ENCODE measurements around the gene AASS. TPM values are rescaled to one million over a fixed set of nuclear protein-coding genes. Genes with fewer than 3 reads are reported as not detected.

The AASS gene
- polyA plus RNA-seq, 1 donor from 2014 or later: 0.68 TPM

DNA sequence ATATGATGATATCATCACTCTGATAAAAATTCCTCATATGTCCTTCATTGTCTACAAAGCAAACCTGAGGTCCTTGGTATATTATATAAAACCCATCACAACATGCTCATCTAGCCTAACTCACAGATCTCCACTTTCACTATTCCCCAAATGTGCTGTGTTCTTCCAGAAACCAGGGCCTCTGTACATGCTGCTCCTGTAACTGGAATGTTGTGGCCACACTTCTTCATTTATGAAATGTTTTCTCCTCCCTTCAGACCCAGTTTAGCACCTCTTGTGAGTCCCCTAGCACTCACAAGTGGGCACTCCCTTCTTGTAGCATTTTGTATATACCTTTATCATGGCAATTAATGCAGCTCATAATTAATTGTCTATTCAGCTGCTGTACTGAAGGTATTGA is 61.9 kb downstream of the AASS start:
- no peaks in the 10 kb centered on the region for H3K27me3 Mint-ChIP-seq
- H3K36me3 Mint-ChIP-seq: peaks cover 13% of the 10 kb centered on the region
- H3K4me3 Mint-ChIP-seq: no peak overlapping the region
- H3K4me1 Mint-ChIP-seq: peaks cover 0 to 3% (median 0%) of the 10 kb centered on the region in 3 donors
- no peak overlapping the region for H3K27ac Mint-ChIP-seq
- H3K9me3 Mint-ChIP-seq: peaks cover 0 to 2% (median 1%) of the 10 kb centered on the region in 3 donors

DNA sequence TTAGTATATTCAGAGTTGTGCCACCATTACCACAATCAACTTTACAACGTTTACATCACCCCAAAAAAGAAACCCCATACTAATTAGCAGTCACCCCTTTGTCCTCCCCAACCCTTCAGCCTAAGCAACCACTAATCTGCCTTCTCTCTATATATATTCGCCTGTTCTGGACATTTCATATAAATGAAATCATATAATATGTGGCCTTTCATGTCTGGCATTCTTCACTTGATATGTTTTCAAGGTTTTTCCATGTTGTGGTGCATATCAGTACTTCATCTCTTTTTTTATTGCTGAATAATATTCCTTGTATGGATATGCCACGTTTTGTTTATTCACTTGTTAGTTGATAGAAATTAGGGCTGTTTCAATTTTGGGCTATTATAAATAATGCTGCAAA is 70.4 kb downstream of the AASS start:
- Mint-ChIP-seq H3K36me3 (peaks cover 10% of the 10 kb centered on the region), H3K9me3 (peaks cover 0 to 3% (median 0%) of the 10 kb centered on the region in 3 donors), H3K27me3 (no peaks in the 10 kb centered on the region), H3K4me1 (peaks cover 0 to 3% (median 0%) of the 10 kb centered on the region in 3 donors), H3K27ac (no peak overlapping the region), H3K4me3 (no peak overlapping the region)

DNA sequence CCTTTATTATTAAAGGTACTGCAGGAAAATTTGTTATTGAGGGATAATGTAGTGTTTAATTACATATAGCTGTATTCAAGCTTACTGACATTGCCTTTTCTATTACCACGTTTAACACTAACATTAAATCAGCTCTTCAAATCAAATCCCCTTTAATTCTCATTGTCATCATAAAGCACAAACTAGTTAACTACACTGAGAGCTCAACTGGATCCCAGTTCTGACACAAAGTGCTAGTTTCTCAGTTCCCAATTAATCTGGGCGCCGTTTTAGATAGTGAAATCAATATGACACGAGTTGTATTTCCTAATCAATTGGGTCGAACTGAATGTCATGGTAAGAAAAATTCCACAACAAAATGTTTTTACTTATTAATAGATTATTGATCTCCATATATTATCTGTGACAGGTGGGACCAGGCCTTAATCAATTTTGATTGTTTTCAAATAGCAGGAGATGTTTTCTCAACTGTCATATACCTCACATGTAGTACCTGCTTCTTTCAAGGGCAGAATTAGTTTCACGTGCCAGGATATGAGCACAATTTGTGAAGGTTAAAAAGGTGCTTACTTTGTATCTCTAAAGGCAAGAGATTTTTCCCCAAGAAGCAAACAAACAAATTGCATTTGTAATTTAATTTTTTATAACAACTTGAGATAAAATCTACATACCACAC is 71.0 kb downstream of the AASS start:
- Mint-ChIP-seq H3K9me3 (peaks cover 0 to 3% (median 0%) of the 10 kb centered on the region in 3 donors), H3K36me3 (peaks cover 6% of the 10 kb centered on the region), H3K27me3 (no peaks in the 10 kb centered on the region), H3K27ac (no peak overlapping the region), H3K4me1 (peaks cover 0 to 3% (median 0%) of the 10 kb centered on the region in 3 donors), H3K4me3 (no peak overlapping the region)

GRCh38 chr7:122072272-122072671 is 71.8 kb downstream of the AASS start:
- no peak overlapping the region for H3K27ac Mint-ChIP-seq

GRCh38 chr7:122070834-122071233 is 73.2 kb downstream of the AASS start:
- Mint-ChIP-seq H3K36me3 (peaks cover 3% of the 10 kb centered on the region), H3K9me3 (peaks cover 0 to 3% (median 0%) of the 10 kb centered on the region in 3 donors), H3K27ac (no peak overlapping the region), H3K4me1 (no peaks in the 10 kb centered on the region), H3K4me3 (no peak overlapping the region), H3K27me3 (no peaks in the 10 kb centered on the region)

More at GRCh38 chr7:122072272-122072671, 71.8 kb downstream of the AASS start:
- Mint-ChIP-seq H3K4me3 (no peak overlapping the region), H3K36me3 (peaks cover 3% of the 10 kb centered on the region), H3K4me1 (no peaks in the 10 kb centered on the region), H3K9me3 (peaks cover 0 to 3% (median 0%) of the 10 kb centered on the region in 3 donors), H3K27me3 (no peaks in the 10 kb centered on the region)

- no peak overlapping the region for H3K27ac Mint-ChIP-seq
Observed at GRCh38 chr7:122070062-122070461, 74.0 kb downstream of the AASS start.

GRCh38 chr7:122068999-122069398 is 75.0 kb downstream of the AASS start:
- Mint-ChIP-seq H3K36me3 (no peaks in the 10 kb centered on the region), H3K27me3 (no peaks in the 10 kb centered on the region), H3K9me3 (no peaks in the 10 kb centered on the region), H3K4me3 (no peak overlapping the region), H3K4me1 (no peaks in the 10 kb centered on the region), H3K27ac (no peak overlapping the region)

More at GRCh38 chr7:122070062-122070461, 74.0 kb downstream of the AASS start:
- no peaks in the 10 kb centered on the region for H3K36me3 Mint-ChIP-seq
- H3K9me3 Mint-ChIP-seq: no peaks in the 10 kb centered on the region
- no peak overlapping the region for H3K4me3 Mint-ChIP-seq
- no peaks in the 10 kb centered on the region for H3K27me3 Mint-ChIP-seq
- no peaks in the 10 kb centered on the region for H3K4me1 Mint-ChIP-seq

DNA sequence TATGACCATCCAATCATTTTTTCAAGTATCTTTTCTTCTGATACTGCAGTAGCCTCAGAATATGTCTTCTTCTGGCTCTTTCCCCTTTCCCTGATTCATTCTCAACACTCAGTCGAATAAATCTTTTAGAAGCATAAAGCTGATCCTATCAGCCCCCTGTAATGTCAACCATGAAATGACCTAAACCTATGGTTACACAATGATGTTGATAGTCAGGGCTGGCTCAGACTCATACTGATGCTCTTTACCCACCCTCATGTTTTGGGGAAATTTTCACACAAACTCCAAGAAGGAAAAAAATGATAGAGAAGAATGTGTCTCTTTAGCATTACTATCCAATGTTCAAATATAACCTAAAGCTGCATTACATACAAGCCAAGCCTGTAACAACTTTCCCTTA is 76.0 kb downstream of the AASS start:
- H3K36me3 Mint-ChIP-seq: no peaks in the 10 kb centered on the region
- H3K27me3 Mint-ChIP-seq: no peaks in the 10 kb centered on the region
- no peaks in the 10 kb centered on the region for H3K9me3 Mint-ChIP-seq
- H3K4me1 Mint-ChIP-seq: no peaks in the 10 kb centered on the region
- no peak overlapping the region for H3K4me3 Mint-ChIP-seq
- no peak overlapping the region for H3K27ac Mint-ChIP-seq

DNA sequence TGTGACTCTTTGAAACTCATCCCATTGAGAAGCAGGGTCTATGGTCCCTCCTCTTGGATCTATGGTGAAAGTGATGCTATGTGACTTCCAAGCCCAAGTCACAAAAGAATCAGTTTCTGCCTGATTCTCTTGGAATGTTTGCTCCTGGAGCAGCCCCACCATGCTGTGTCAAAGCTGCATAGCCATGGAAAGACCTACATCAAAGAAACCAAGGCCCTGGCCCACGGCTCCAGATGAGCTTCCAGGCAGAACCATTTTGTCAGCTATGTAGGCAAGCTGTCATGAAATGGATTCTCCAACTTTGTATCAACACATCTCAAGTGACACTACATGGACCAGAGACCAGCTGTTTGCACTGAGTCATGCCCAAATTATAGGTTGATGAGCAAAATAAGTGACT is 77.0 kb downstream of the AASS start:
- Mint-ChIP-seq H3K27me3 (no peaks in the 10 kb centered on the region), H3K4me1 (no peaks in the 10 kb centered on the region), H3K36me3 (no peaks in the 10 kb centered on the region), H3K4me3 (no peak overlapping the region), H3K27ac (no peak overlapping the region), H3K9me3 (no peaks in the 10 kb centered on the region)

GRCh38 chr7:122064971-122065370 is 79.1 kb downstream of the AASS start:
- H3K27ac Mint-ChIP-seq: peak overlapping the region in 1 of 3 donors; percentile 3
- no peaks in the 10 kb centered on the region for H3K27me3 Mint-ChIP-seq
- H3K4me3 Mint-ChIP-seq: no peak overlapping the region
- H3K4me1 Mint-ChIP-seq: no peaks in the 10 kb centered on the region
- H3K9me3 Mint-ChIP-seq: no peaks in the 10 kb centered on the region
- H3K36me3 Mint-ChIP-seq: no peaks in the 10 kb centered on the region

DNA sequence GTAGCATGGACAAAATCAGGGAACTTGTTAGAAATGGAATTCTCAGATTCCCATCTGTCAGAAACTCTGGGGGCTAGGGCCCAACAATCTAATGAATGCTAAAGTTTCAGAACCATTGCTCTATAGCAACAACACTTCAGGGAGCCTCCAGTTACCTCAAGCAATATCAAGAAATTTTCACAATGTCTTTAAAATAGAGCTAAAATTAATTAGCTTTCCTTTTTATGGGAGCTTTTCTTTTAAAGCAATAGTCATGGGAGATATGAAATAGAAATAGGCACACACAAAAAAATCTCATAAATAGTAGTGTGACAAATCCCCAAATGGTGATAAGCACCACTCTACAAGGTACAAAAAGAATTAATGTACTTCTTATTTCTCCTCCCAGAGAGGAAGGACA is 80.9 kb downstream of the AASS start:
- Mint-ChIP-seq H3K9me3 (no peaks in the 10 kb centered on the region), H3K4me3 (no peak overlapping the region), H3K4me1 (no peaks in the 10 kb centered on the region), H3K27me3 (no peaks in the 10 kb centered on the region), H3K36me3 (no peaks in the 10 kb centered on the region), H3K27ac (no peak overlapping the region)

GRCh38 chr7:122059542-122059941 is 84.5 kb downstream of the AASS start:
- H3K9me3 Mint-ChIP-seq: no peaks in the 10 kb centered on the region

GRCh38 chr7:122056977-122057376 is 87.1 kb downstream of the AASS start:
- H3K27ac Mint-ChIP-seq: no peak overlapping the region
- H3K4me3 Mint-ChIP-seq: no peak overlapping the region
- H3K36me3 Mint-ChIP-seq: peaks cover 2% of the 10 kb centered on the region
- no peaks in the 10 kb centered on the region for H3K27me3 Mint-ChIP-seq
- peaks cover 0 to 4% (median 3%) of the 10 kb centered on the region in 3 donors for H3K4me1 Mint-ChIP-seq
- H3K9me3 Mint-ChIP-seq: no peaks in the 10 kb centered on the region

More at GRCh38 chr7:122059542-122059941, 84.5 kb downstream of the AASS start:
- H3K36me3 Mint-ChIP-seq: no peaks in the 10 kb centered on the region
- H3K4me3 Mint-ChIP-seq: no peak overlapping the region
- no peak overlapping the region for H3K27ac Mint-ChIP-seq
- H3K4me1 Mint-ChIP-seq: peaks cover 0 to 4% (median 3%) of the 10 kb centered on the region in 3 donors
- no peaks in the 10 kb centered on the region for H3K27me3 Mint-ChIP-seq

DNA sequence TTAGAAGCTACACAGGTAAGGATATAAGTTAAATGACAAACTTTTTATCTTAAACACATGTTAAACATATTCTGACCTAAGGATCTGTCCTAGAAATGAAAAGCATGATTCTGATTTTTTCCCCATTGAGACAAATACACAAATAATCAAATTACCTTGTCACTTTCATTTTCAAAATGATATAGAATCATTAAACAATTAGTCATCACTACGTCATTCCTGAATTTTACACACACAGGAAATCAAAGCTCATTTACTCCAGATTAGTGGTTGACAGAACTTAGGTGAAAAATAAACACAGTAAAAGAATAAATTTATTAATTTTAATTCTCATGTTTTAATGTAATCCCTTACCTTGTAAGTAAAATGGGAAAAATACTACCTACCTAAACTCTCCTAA is 89.0 kb downstream of the AASS start:
- Mint-ChIP-seq H3K27me3 (no peaks in the 10 kb centered on the region), H3K9me3 (no peaks in the 10 kb centered on the region), H3K4me3 (no peak overlapping the region), H3K4me1 (peaks cover 0 to 4% (median 3%) of the 10 kb centered on the region in 3 donors), H3K27ac (no peak overlapping the region), H3K36me3 (peaks cover 2% of the 10 kb centered on the region)

GRCh38 chr7:122054393-122054792 is 89.7 kb downstream of the AASS start:
- H3K27ac Mint-ChIP-seq: no peak overlapping the region
- H3K4me1 Mint-ChIP-seq: peaks cover 0 to 4% (median 3%) of the 10 kb centered on the region in 3 donors

GRCh38 chr7:122046402-122046801 is 97.6 kb downstream of the AASS start:
- H3K27ac Mint-ChIP-seq: no peak overlapping the region
- no peaks in the 10 kb centered on the region for H3K27me3 Mint-ChIP-seq
- no peaks in the 10 kb centered on the region for H3K36me3 Mint-ChIP-seq
- H3K4me1 Mint-ChIP-seq: no peaks in the 10 kb centered on the region
- H3K9me3 Mint-ChIP-seq: peaks cover 0 to 6% (median 0%) of the 10 kb centered on the region in 3 donors
- H3K4me3 Mint-ChIP-seq: peak overlapping the region in 1 of 4 donors; percentile 33

More at GRCh38 chr7:122054393-122054792, 89.7 kb downstream of the AASS start:
- H3K9me3 Mint-ChIP-seq: no peaks in the 10 kb centered on the region
- no peak overlapping the region for H3K4me3 Mint-ChIP-seq
- no peaks in the 10 kb centered on the region for H3K27me3 Mint-ChIP-seq
- H3K36me3 Mint-ChIP-seq: peaks cover 2% of the 10 kb centered on the region

All from IgD-negative memory B cell (primary cell).